HepG2 (cell line): Measurements from ENCODE around the gene BBS1. TPM values are rescaled to one million over a fixed set of nuclear protein-coding genes. Genes with fewer than 3 reads are reported as not detected.

Source experiments
- CC2D1A ChIP-seq: sonication (generic); formaldehyde crosslinking; IDR thresholded peaks from 2 replicates; pipeline ENCODE4 v1.8.1; 2023; ENCODE audit warnings: mild to moderate bottlenecking, missing genetic modification reagents
- HNRNPK ChIP-seq: fragments of 200-400 bp; formaldehyde crosslinking; IDR thresholded peaks from 2 replicates; pipeline ENCODE4 v1.6.1; 2018; ENCODE audit warnings: low read length, low read depth, moderate library complexity, mild to moderate bottlenecking; ENCODE audit not compliant: poor library complexity, severe bottlenecking
- HOXA3 ChIP-seq: sonication (generic); formaldehyde crosslinking; IDR thresholded peaks from 2 replicates; pipeline ENCODE4 v1.5.0; 2020; ENCODE audit warnings: missing genetic modification reagents
- KAT8 ChIP-seq: IDR thresholded peaks from 2 replicates; pipeline ENCODE4 v1.6.1; 2016; ENCODE audit warnings: missing genetic modification reagents, missing compliant biosample characterization
- KDM5A ChIP-seq: fragments of 200-600 bp; sonication (generic); IDR thresholded peaks from 2 replicates; pipeline ENCODE4 v1.7.0; 2018; ENCODE audit warnings: antibody characterized with exemption, mild to moderate bottlenecking, low read length, borderline replicate concordance
- RNF2 ChIP-seq: fragments of 450-650 bp; conservative IDR thresholded peaks from 2 replicates; pipeline ENCODE4 v1.6.1; 2016; ENCODE audit warnings: low read depth
- SRSF9 ChIP-seq: fragments of 200-400 bp; formaldehyde crosslinking; IDR thresholded peaks from 2 replicates; pipeline ENCODE4 v1.6.1; 2018; ENCODE audit warnings: borderline replicate concordance, mild to moderate bottlenecking, low read depth, low read length; ENCODE audit not compliant: insufficient read depth, poor library complexity, severe bottlenecking
- ZBTB25 ChIP-seq: IDR thresholded peaks from 2 replicates; pipeline ENCODE4 v1.6.1; 2018; ENCODE audit warnings: missing genetic modification reagents
- ZHX1 ChIP-seq: sonication (generic); formaldehyde crosslinking; IDR thresholded peaks from 2 replicates; pipeline ENCODE4 v1.8.1; 2022; ENCODE audit warnings: low read depth, mild to moderate bottlenecking, missing genetic modification reagents
- ZNF281 ChIP-seq: sonication (generic); formaldehyde crosslinking; IDR thresholded peaks from 2 replicates; pipeline ENCODE4 v1.4.0; 2020; ENCODE audit warnings: missing genetic modification reagents, borderline replicate concordance
- ZNF468 ChIP-seq: sonication (generic); formaldehyde crosslinking; IDR thresholded peaks from 2 replicates; pipeline ENCODE4 v1.8.0; 2022; ENCODE audit warnings: mild to moderate bottlenecking, moderate library complexity, missing genetic modification reagents
- ZNF598 ChIP-seq: sonication (generic); formaldehyde crosslinking; IDR thresholded peaks from 2 replicates; pipeline ENCODE4 v1.5.1; 2020; ENCODE audit warnings: mild to moderate bottlenecking, missing genetic modification reagents, borderline replicate concordance
- ZSCAN29 ChIP-seq: sonication (generic); formaldehyde crosslinking; conservative IDR thresholded peaks from 2 replicates; pipeline ENCODE4 v1.4.0; 2020; ENCODE audit warnings: mild to moderate bottlenecking, missing genetic modification reagents
- ZXDC ChIP-seq: sonication (generic); formaldehyde crosslinking; IDR thresholded peaks from 2 replicates; pipeline ENCODE4 v1.5.0; 2020; ENCODE audit warnings: mild to moderate bottlenecking, missing genetic modification reagents
- polyA plus RNA-seq, 8 experiments: library from polyadenylated mRNA; depleted of rRNA in 3 of 8; stranded (reverse) in 7 of 8; unstranded in 1 of 8; fragments of >200 nt; fragmentation: Illumina TruSeq in 4 of 8; extraction: Trizol in 4 of 8; gene quantifications; 2 replicates each; pipeline versions ENCODE4 v1.2.1 to v1.2.3, GENCODE V29; 2011 to 2016; ENCODE audit warnings: low read depth in 4 of 8, missing spikeins in 1 of 8, mixed read lengths in 1 of 8; ENCODE audit not compliant: insufficient read depth in 1 of 8
- total RNA-seq, 5 experiments: library from RNA; depleted of rRNA; stranded (reverse); fragments of >200 nt; fragmentation: Illumina TruSeq; extraction: Trizol; gene quantifications; 2 replicates each; pipeline ENCODE4 v1.2.3, GENCODE V29; 2016; ENCODE audit warnings: low read depth in 1 of 5

The BBS1 gene
- total and polyA plus RNA-seq, 2 of the 13 experiments (the other 11 are each of a cell fraction or from before 2014, with no cell fraction given) = 11.7 to 14.1 TPM

GRCh38 chr11:66545701-66546367, 35.4 kb downstream of the BBS1 start, which contains the start of gene ZDHHC24 (continued):
- no peak for TF ChIP-seq ZHX1 (CRISPR knock-in tag)
- TF ChIP-seq ZXDC (CRISPR knock-in tag) = 0 out of 2 replicates have a peak, but pooled peaks have one; percentile 76
- TF ChIP-seq HNRNPK = peak; percentile 93
- no peak for TF ChIP-seq ZSCAN29 (CRISPR knock-in tag)
- TF ChIP-seq ZNF598 (CRISPR knock-in tag) = no peak
- TF ChIP-seq CC2D1A = no peak
- TF ChIP-seq KDM5A = no peak; the same call in 1 of the 2 replicates
- TF ChIP-seq HOXA3 (CRISPR knock-in tag) = peak; percentile 14; the same call in 1 of the 2 replicates
- peak; percentile 65 for TF ChIP-seq RNF2
- TF ChIP-seq ZNF468 (CRISPR knock-in tag) = no peak
- no peak for TF ChIP-seq SRSF9
- no peak for TF ChIP-seq ZBTB25 (CRISPR knock-in tag)
- TF ChIP-seq KAT8 (CRISPR knock-in tag) = peak; percentile 87
- TF ChIP-seq ZNF281 (CRISPR knock-in tag) = no peak; the same call in 1 of the 2 replicates
